A673 (cell line): ENCODE data around the gene DIO2. TPM values are rescaled to one million over a fixed set of nuclear protein-coding genes. Genes with fewer than 3 reads are reported as not detected.

Source experiments
- BruUV-seq: library from RNA; stranded (reverse); fragments of 400-500 nt; replicated peaks from 2 replicates; lab custom pipeline; 2021; lab: Mats Ljungman, UMichigan
- CTCF ChIA-PET: fragments of 300-600 bp; sonication (Branson Sonifier 250); formaldehyde crosslinking; loops from one replicate; lab custom pipeline; 2022; ENCODE audit warnings: antibody characterized with exemption; lab: Charles Lee
- POLR2A ChIA-PET: fragments of 300-600 bp; sonication (Branson Sonifier 250); formaldehyde crosslinking; loops from one replicate; lab custom pipeline; 2022; ENCODE audit warnings: antibody characterized with exemption; ENCODE audit not compliant: low non-redundant PET; lab: Charles Lee
- DNase-seq: peaks from one replicate; pipeline ENCODE4 v3.0.0-alpha.2; 2015; ENCODE audit warnings: low spot score
- H3K27ac ChIP-seq: fragments of 200-600 bp; sonication (generic); 2 replicates; pipeline ENCODE4 v1.5.1; 2016; ENCODE audit warnings: mixed run types, low read depth, mild to moderate bottlenecking, mixed read lengths, antibody characterized with exemption, low read length; ENCODE audit not compliant: poor library complexity, severe bottlenecking
- H3K27me3 ChIP-seq: fragments of 200-600 bp; sonication (generic); replicated peaks from 2 replicates; pipeline ENCODE4 v1.6.1; 2017; ENCODE audit warnings: mixed run types, low read depth, mild to moderate bottlenecking, mixed read lengths, antibody characterized with exemption, low read length; ENCODE audit not compliant: insufficient read depth, poor library complexity
- H3K36me3 ChIP-seq: fragments of 200-600 bp; sonication (generic); 2 replicates; pipeline ENCODE4 v1.6.1; 2016; ENCODE audit warnings: mixed run types, mild to moderate bottlenecking, mixed read lengths, antibody characterized with exemption, low read length; ENCODE audit not compliant: insufficient read depth, poor library complexity, severe bottlenecking
- H3K4me1 ChIP-seq: fragments of 200-600 bp; sonication (generic); 2 replicates; pipeline ENCODE4 v1.6.1; 2017; ENCODE audit warnings: mixed run types, mild to moderate bottlenecking, mixed read lengths, antibody characterized with exemption, low read length; ENCODE audit not compliant: insufficient read depth, poor library complexity, severe bottlenecking
- H3K4me3 ChIP-seq: fragments of 200-600 bp; sonication (generic); 2 replicates; pipeline ENCODE4 v1.5.1; 2016; ENCODE audit warnings: low read depth, mixed run types, mild to moderate bottlenecking, mixed read lengths, low read length; ENCODE audit not compliant: poor library complexity, severe bottlenecking
- H3K9me3 ChIP-seq: fragments of 200-600 bp; sonication (generic); 2 replicates; pipeline ENCODE4 v1.6.1; 2016; ENCODE audit warnings: mixed run types, low read depth, mild to moderate bottlenecking, mixed read lengths, antibody characterized with exemption, low read length; ENCODE audit not compliant: poor library complexity, severe bottlenecking
- CTCF ChIP-seq: fragments of 300-800, 200-600 bp; sonication (generic); conservative IDR thresholded peaks from 2 replicates; pipeline ENCODE4 v1.5.1; 2017; ENCODE audit warnings: low read depth, mild to moderate bottlenecking, antibody characterized with exemption, low read length, moderate library complexity, mixed read lengths
- EZH2 ChIP-seq: fragments of 200-600 bp; sonication (generic); IDR thresholded peaks from 2 replicates; pipeline ENCODE4 v1.6.1; 2017; ENCODE audit warnings: borderline replicate concordance, low read depth, mild to moderate bottlenecking, mixed read lengths, antibody characterized with exemption, low read length; ENCODE audit not compliant: poor library complexity, severe bottlenecking
- intact Hi-C: fragments of 100-400 bp; cut with micrococcal nuclease; formaldehyde crosslinking; loops from one replicate; pipeline ENCODE4 v1.10.0; 2022; ENCODE audit not compliant: unreplicated experiment
- total RNA-seq: library from RNA; stranded (reverse); gene quantifications from 2 replicates; pipeline ENCODE4 v1.2.3, GENCODE V29; 2021

The DIO2 gene
- total RNA-seq, 1 experiment from 2014 or later = 0.09 TPM

GRCh38 chr14:80223696-80224465 lies 12.6 kb upstream of the DIO2 start:
- no peak for DNase-seq

GRCh38 chr14:80216818-80217217 lies 5.5 kb upstream of the DIO2 start:
- TF ChIP-seq EZH2 (no peak), CTCF (no peak)
- H3K36me3 ChIP-seq = no peaks in the 10 kb centered on the region
- intact Hi-C loops = loop anchor here (10.0 kb wide), 1 partner anchor 768 kb away; no protein-coding TSS in a partner anchor
- ChIA-PET CTCF (no interaction called here), POLR2A (interaction anchor here (0.5 kb wide), 1 partner anchor 21 kb away, joined by 4 read pairs; no protein-coding TSS in a partner anchor)
- no peak for DNase-seq
- H3K4me3 ChIP-seq = no peak overlapping the region
- no TSS peak for BruUV-seq
- H3K27ac ChIP-seq = no peak overlapping the region
- H3K4me1 ChIP-seq = no peaks in the 10 kb centered on the region
- H3K27me3 ChIP-seq = no peaks in the 10 kb centered on the region
- no peaks in the 10 kb centered on the region for H3K9me3 ChIP-seq

More at GRCh38 chr14:80223696-80224465, 12.6 kb upstream of the DIO2 start:
- Histone ChIP-seq H3K27ac (no peak overlapping the region), H3K9me3 (no peaks in the 10 kb centered on the region), H3K36me3 (no peaks in the 10 kb centered on the region), H3K4me3 (no peak overlapping the region), H3K27me3 (no peaks in the 10 kb centered on the region), H3K4me1 (no peaks in the 10 kb centered on the region)
- BruUV-seq = no TSS peak
- intact Hi-C loops = no loop called here
- ChIA-PET CTCF (no interaction called here), POLR2A (no interaction called here)
- no peak for TF ChIP-seq CTCF
- no peak for TF ChIP-seq EZH2

- no peaks in the 10 kb centered on the region for H3K27me3 ChIP-seq
- H3K4me1 ChIP-seq = no peaks in the 10 kb centered on the region
- no peak overlapping the region for H3K27ac ChIP-seq
- TF ChIP-seq CTCF (no peak), EZH2 (no peak)
- no peak overlapping the region for H3K4me3 ChIP-seq
- intact Hi-C loops = loop anchor here (10.0 kb wide), 1 partner anchor 769 kb away; no protein-coding TSS in a partner anchor
- no peak for DNase-seq
- H3K9me3 ChIP-seq = no peaks in the 10 kb centered on the region
- BruUV-seq = no TSS peak
- H3K36me3 ChIP-seq = no peaks in the 10 kb centered on the region
- ChIA-PET POLR2A (no interaction called here), CTCF (interaction anchor here (0.6 kb wide), 1 partner anchor 13 kb away, joined by 6 read pairs; no protein-coding TSS in a partner anchor)
Observed at GRCh38 chr14:80215756-80216581, 4.7 kb upstream of the DIO2 start.
